Activated CD4-positive, CD25-positive, alpha-beta regulatory T cell treated with anti-CD3 and anti-CD28 coated beads, Interleukin-2, amount 50 U/mL, for 24 hours (primary cell): ENCODE measurements around the gene SIN3A.

ENCODE experiments used
- ATAC-seq, 2 donors: fragments of 150-1000 bp; cut with Tn5 transposase; one replicate each; pipeline ENCODE4 v1.10.0; 2021; ENCODE audit warnings: mild to moderate bottlenecking in 1 of 2, moderate library complexity in 1 of 2

SIN3A gene

DNA sequence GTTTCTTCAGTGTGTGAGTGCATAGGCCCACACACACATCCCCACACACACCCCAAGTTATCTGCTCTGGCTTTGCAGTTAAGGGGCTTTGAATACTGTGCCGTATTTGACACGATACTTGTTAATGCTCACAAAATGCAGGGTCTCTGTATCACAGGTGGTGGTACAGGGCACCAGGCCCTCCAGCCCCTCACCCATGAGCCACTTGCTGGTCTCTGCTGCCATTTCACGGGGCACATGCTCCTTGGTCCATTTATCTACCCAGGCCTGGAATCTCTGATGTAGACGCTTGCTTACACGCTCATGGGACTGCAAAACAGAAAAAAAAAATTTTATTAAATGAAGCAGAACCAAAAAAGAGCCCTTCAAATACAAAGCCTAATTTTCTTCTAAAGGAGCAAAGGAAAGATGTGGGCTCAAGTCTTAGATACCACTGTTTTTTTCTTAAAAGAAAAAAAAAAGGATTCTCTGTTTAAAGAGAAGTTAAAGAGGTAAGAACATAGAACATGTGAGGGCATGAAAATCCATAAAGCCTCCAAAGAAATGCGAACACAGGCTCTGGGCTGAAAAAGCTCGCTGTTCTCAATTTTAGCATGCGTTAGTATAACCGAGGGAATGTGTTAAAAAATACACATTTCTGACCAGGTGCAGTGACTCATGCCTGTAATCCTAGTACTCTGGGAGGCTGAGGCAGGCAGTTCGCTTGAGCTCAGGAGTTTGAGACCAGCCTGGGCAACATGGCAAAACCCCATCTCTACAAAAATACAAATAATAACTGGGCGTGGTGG is 79.4 kb downstream of the SIN3A start:
- no peak for ATAC-seq

DNA sequence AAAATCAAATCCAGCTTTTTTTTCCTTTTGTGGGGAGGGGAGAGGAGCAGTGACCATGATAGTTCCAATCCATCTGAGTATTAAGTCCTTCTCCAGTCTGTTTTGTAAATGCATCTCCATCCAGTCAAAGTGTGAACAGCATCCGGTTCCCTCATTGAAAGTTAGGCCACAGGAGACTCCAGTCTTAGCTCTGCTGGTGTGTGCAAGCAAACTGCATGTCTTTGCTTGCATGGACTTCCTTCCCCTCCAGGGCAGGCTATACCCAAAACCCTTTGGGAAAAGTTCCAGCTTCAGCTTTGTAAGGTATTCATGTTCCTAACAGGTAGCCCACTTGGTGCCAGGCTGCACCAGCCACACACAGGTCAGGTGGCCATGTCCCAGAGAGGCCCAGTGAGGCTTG is 80.0 kb downstream of the SIN3A start:
- ATAC-seq: no peak

DNA sequence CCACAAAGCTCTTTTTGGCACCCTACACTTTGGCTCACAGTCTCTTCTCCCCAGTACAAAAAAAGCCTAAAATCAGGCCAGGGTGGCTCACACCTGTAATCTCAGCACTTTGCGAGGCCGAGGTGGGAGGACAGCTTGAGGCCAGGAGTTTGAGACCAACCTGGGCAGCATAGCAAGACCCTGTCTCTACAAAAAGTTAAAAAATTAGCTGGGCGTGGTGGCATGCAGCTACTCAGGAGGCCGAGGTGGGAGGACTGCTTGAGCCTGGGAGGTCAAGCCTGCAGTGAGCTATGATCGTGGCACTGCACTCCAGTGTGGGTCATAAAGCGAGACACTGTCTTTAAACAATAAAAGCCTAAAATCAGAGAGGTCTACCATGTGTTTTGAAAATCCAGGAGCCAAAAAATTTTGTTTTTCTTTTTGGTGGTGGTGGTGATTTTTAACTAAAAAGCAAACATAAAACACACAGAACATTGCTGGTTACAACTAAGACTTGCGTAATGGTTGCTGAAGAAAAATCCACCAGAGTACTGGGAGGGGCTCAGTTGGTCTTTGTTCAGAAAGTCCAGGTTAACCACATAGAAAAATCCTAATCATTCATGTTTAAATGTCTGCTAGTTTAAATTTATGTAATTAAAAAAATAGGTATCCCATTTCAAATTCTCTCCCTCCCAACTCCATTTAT is 81.5 kb downstream of the SIN3A start:
- ATAC-seq: no peak

DNA sequence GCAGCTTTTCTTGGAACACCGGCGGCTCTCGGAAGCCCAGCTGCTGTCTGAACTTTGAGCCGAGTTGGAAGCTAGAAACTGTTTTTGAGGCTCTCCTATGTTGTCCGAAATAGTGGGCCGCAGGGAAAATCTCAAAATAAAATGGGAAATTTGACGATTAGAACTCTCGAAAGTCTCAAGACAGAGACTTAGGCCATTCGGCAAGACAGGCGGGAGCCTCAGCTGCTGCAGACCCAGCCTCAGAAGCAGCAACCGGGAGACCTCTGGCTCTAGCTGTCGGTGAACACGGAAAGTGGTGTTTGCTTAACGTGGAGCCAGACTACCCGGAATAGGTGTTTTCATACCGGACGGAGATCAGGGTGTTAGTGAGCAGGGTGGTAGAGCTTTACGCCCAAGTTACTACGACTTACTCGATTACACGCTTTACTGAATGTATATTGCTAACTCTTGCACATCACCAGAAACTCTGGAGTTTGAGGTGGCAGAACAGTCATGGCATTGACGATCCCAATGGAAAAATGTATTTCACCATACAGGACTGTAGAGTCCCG is 82.7 kb downstream of the SIN3A start:
- no peak for ATAC-seq

DNA sequence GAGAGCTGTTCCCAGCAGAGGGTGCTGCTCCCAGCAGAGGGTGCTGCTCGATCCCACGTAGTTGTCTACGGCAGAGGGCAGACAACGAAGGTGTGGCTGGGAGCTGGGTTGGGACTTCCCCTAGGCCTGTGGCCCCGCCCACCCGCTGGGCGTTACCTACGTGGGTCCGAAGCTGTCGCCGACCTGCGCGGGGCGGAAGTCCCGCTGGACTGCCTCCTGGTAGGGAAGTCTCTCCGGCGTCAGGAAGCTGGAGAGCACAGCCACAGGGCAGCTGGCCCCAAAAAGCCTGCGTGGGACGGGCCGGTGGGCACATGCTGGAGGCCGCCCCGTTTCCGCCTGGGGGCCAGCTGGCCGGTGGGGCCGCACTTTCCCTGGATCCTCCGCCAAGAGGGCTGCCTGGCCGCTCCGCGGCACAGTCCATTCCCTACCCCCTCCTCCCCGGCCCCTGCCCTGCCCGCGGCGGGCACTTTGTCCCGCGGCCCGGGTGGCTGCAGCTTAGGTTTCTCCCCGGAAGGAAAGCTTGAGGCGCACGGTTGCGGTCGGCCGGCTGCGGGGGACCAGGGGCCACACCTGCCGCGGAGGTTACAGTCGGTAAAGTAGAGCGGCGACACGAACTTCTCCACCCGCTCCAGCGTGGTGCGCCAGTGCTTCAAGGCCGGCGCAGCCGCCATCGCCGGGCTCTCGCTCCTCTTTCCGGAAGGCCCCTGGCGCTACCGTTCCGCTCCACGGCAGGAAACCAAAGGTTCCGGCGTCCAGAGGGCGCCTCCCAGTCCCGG is 83.4 kb downstream of the SIN3A start, which contains the start of gene MAN2C1:
Gene MAN2C1, minus strand, starts transcription at position 695 of the 776 bp plus-strand sequence. Its CDS starts 24 bp downstream, at position 671.
- peak; percentile 91 to 93 for ATAC-seq

DNA sequence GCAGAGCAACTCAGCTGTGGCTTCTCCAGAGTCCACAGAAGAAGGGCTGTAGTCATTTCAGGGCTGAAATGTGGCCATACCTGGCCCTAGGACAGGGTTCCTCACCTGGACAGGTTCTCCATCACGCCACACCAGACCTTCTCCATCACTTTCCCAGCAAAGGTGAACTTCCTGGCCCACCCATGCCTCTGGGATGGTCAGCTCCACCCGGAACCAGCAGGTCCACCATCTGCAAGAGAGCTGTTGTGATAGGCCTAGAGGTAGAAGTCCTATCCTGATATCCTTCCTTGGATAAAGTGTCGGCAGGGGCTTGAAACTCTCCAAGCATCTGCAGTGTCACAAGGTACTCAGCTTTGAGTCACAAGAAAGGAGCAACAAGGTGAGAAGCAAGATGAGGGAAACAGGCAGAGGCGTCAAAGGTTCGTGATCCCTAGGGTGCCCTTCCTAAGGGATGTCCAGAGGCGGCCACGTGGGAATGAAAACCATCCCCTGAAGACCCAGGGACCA is 84.0 kb downstream of the SIN3A start:
- ATAC-seq: no peak

DNA sequence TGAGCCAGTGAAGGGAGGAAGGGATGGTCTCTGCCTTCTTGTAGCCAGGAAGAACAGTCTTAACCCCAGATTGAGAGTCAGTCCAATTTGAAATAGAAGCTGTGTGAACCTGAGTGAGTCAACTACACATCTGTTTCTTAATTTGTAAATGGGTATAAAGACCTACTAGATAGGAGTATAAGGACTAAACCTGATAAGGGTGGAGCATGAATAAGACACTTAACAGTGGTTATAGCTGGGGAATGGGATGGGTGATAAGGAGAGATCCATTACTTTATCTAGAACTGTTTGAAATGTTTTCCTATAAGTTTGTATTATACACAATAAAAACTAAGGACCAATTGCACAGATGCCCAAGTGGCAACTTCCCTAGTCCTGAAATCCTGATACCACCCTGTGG is 84.5 kb downstream of the SIN3A start:
- no peak for ATAC-seq

DNA sequence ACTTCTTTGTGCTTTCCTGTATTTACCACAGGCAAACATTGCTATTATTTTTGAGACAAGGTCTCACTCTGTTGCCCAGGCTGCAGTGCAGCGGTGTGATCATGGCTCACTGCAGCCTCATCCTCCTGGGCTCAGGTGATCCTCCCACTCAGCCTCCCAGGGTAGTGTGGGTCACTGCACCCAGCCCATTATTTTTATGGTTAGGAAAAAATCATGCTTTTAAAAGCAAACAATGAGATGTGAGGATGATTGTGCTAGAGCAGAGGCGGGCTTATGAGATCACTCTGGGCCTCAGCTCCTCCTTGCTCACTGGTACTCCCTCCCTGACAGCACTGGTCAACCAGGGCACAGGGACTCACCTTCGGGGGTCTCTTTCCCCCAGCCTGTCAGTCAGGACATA is 85.3 kb downstream of the SIN3A start:
- no peak for ATAC-seq

DNA sequence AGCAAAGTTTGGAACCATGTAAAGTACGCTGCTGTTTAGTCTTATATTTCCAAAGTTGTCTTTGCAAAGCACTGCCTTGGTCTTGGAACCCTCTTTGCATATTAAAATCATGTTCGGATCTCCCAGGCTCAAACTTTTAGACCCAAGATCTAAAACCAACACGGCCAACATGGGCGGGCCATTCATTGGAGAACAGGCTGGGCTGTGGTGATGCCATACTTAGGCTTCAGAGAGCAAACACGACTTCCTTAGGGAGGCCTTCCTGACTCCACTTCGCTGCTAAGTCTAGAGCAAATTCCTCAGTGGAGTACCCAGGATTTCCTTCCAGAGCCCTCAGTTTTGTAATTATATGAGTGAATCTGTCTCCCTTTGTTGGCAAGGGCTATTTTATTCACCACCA is 86.6 kb downstream of the SIN3A start:
- ATAC-seq: no peak

DNA sequence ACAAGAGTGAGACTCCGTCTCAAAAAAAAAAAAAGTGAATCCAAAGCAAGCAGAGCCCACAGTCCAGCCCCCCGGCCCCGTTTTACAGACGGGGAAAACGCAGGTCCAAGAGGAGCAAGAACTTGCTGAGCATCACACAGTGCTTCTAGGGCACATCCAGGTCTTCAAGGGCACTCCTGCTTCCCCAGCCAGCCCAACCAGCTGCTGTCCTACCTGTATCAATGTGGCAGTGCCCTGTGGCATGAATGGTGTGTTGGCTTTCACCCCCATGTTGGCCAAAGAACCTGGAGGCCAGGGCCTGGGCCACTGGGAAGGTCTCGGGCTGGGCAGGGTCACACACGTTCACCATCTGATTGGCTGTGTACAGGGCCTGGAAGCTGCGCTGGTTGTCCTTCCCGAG is 87.7 kb downstream of the SIN3A start:
- ATAC-seq: no peak

DNA sequence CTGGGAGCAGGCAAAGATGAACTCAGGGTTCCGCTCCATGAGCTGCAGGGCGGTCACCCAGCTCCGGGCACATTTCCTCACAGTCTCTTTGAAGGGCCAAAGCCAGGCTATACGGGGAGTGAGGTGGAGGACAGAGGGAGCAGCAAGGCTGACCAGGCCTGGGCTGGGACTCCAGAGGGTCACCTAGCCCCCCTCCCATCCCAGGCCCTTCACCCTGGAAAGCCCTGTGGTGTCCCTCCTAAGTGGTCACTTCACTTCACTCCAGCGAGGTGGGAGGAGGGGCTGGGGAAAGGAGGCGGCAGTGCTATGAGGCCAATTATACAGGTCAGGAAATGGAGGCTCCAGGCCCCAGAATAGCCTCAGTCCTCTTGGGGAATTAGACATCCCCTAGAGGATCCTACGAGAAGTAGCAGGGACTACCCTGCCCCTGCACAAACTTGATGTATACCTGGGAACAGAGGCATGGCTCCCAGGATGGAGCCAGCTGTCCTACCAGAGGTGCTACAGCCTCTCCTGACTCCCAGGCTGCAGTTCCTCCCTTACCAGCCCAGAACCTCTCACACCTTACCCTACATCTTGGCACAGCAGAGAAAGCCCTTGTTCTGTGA is 88.7 kb downstream of the SIN3A start:
- no peak for ATAC-seq

DNA sequence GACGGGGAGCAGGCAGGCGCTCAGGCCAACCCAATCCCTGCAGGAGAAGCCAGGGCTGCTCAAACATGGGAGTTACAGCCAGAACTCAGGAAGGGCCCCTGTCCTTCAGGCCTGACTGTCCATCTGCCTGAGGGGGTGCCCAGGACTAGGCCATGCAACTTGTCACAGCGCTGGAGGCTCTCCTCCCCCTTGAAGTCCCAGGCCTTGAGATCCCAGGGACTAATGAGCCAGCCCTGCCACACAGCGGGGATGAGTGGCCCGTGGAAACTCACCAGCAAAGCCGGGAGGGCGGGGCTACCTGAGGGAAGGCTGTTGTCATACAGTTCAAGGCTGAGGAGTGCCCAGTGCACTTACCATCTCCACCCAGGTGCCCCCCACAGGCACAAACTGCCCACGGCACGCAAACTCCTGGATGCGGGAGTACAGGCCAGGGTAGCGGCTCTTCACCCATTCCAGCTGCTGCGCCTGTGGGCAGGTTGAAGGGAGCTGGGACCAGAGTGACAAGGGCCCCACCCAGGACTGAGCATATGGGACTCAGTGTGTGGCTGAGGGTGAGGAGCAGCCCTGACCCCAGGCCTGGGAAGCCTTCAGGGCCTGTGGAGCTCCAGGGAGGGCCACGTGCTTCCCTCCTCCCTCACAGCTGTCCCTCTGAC is 89.4 kb downstream of the SIN3A start:
- ATAC-seq: no peak

DNA sequence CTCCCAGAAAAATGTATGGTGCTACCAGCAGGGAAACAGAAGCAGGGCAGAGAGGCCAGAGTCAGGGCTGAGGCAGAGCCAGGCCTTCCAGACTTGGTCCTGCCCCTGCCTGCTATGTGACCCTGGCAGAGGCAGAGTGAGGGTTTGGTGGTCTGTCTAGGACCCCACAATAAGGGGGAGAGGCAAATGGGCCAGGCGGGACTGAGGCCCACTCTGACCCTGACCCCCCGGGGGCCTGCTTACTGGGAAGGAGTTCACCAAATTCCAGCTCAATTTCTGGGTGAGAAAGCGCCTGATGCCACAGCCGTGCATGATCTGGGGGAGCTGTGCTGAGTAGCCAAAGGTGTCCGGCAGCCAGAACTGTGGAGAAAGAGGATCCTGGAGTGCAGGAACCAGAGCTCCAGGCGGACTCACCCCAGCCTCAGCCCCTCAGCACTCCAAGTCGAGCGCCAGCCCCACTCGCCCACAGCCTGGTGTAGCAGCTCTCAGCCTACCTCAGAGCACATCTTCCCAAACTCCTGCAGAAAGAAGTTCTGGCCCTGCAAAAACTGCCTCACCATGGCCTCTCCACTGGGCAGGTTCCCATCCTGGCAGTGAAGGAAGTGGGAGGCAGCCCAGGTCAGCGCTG is 90.0 kb downstream of the SIN3A start:
- no peak for ATAC-seq

DNA sequence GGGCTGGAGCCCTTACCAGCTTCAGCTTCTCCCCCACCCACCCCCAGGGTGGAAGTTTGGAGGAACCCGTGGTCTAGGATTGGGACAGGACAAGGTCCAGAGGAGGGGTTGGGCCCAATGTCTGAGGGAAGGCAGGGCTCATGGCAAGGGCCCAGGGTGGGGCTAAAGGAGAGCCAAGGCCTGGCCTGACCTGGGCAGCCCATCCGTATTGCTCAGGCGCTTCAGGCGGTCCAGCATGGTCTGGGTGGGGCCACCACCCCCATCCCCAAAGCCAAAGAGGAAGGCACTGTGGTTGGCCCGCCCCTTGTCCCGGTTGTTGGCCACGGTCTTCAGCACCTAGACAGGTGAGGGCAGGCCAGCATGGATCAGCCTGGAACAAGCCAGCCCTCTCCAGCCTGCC is 90.6 kb downstream of the SIN3A start:
- no peak for ATAC-seq

DNA sequence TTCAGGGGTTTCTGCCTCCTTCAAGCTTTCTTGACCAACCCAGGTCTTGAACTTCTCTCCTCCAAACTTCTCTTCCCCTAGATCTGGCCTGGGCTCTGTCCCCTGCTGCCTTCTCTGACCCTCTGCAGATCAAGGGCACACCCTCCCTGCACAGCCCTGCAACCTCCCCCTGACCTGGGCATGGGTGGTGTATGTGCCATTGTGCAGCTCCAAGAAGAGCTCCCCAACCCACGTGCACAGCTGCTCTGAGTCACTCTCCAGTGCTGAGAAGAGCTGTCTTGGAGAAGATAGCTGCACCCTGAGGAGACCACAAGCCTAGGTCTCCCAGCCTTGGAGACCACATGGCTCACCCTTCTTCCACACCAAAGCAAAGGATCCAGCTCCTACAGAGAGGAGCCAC is 91.1 kb downstream of the SIN3A start:
- peak in 1 of 2 donors; percentile 6 for ATAC-seq

DNA sequence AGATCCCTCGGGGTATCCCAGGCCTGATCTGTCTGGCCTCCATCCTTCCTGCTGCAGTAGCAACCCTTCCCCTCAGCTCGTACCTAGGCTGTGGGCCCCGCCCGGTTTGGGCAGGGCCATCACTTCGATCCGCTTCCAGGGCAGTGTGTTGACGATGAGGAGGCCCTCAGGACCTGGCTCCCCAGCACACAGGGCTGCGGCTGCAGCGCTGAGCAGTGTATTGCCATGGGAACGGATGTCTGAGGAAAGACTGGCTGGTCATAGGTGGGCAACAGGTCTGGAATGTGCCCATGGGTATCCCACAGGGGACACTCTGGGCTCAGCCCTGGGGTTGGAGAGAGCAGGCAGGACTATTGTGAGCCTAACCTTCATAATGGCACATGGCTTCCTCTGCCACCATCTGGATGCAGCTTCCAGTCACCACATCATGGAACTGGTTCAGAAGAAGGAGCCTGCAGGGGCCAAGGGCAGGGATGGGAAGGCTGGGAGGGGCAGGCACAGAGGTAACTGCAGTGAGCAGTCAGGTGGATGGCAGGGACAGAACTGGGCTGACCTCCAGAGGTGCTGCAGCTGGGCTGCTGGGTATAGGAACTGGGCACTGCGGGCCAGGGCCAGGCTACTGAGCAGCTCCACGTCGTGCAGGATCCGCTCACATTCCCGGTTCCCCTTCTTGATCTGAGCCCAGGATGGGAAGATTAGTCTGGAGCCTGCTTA is 91.8 kb downstream of the SIN3A start:
- no peak for ATAC-seq

DNA sequence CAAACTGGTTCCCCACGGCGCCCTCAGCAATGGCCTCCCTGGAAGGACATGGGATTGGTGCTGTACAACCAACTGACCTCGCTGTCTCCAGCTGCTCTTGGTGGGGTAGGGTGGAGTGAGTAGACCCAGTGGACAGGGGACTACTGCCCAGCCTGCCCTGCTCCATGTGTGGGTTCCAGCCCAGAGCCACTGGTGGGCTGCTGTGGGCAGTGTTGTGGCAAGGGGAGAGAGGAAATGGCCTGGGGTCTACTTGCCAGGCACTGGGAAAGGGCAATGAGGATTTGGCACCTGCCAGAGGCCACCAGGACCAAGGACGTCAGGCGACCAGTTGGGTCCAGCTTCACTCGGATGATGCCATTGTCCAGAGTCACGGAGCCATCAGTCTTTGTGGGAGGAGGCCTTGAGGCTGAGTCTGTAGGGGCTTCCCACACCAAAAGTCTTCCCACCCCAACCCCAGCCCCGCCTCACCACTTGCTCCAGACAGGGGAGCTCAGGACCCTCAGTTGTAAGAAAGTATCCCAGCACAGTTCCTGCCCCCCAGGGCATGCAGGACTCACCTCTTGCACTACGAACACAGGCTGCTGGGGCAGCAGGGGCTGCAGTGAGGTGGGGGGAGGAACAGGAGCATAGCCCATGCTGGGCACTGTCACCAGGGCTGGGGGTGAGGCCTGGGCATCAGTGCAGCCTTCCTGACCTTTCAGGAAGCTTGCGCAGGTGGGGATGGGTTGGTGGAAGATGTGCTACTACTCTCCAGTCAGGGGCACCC is 92.5 kb downstream of the SIN3A start:
- ATAC-seq: no peak

DNA sequence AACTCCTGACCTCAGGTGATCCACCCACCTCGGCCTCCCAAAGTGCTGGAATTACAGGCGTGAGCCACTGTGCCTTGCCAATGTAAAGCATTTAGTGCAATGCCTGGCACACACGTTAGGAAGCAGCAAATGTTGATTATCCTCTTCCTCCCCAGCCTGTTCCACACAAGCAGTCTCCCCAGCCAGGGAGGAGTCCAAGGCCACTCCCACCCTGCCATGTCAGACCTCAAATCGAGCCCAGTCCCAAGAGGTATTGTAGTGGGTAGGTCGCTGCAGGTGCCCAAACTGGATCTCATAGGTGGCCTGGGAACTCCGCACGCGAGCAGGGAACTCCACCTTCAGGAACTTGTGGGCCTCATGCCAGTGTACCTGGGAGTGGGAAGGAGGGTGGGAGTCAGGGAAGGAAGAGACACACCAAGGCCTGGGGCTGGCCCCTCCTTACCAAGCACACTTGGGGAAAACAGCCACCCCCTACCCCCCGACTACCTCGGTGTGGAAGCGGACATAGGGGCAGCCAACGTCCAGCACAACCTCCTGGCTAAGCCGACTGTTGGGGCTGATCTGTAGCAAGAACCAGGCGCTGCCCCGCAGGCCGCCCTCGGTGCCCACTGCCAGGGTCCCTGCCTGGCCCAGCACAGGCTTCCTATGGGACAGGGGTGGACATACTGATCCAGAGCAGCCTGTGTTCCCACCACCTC is 93.4 kb downstream of the SIN3A start:
- ATAC-seq: no peak

DNA sequence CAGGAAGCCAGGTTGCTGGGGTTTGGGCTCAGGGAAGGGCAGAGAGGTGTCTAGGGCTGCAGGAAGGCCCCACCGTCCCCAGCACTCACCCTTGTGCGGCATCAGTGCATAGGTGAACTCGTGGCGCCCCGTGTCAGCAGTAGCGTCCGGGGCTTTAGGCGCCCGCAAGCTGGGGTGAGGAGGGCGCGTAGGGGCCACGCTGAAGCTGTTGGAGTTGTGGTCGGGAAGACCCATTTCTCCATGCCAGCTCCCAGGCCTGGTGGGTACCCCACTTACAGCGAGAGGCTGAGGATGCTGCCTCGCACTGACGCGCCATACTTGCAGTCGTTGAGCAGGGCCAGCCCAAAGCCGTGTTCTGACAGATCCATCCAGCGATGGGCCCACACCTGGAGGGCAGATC is 95.0 kb downstream of the SIN3A start:
- no peak for ATAC-seq
